NCI-H1092 treated with DMSO at 0.1 percent for 48 hours (cell line): ENCODE data around the gene GTF2A1.
"Not testable (repeated sequence)": the region's sequence is repeated elsewhere in the genome, so short reads cannot be mapped to it uniquely, and the experiment has no call there.

ENCODE experiments used
- DNase-seq: peaks from one replicate; lab custom pipeline; 2025; lab: John Stamatoyannopoulos, UW

Gene GTF2A1

GRCh38 chr14:81231540-81231939, 10.8 kb upstream of the GTF2A1 start:
- DNase-seq, result no peak

GRCh38 chr14:81224222-81224621, 3.5 kb upstream of the GTF2A1 start:
- no peak for DNase-seq

- not testable (repeated sequence) for DNase-seq
Measured at GRCh38 chr14:81223788-81224187, 3.0 kb upstream of the GTF2A1 start.

GRCh38 chr14:81222691-81223090, 1.9 kb upstream of the GTF2A1 start:
- no peak for DNase-seq

- no peak for DNase-seq
Measured at GRCh38 chr14:81222126-81222525, 1.4 kb upstream of the GTF2A1 start.

GRCh38 chr14:81221579-81222102, 882 bp upstream of the GTF2A1 start:
- DNase-seq, result no peak

- DNase-seq, result no peak
Measured at GRCh38 chr14:81220580-81220829, 254 bp downstream of the GTF2A1 start.

- DNase-seq, result peak; percentile 75
Measured at GRCh38 chr14:81219759-81220579, 790 bp downstream of the GTF2A1 start.

GRCh38 chr14:81219210-81219758, 1.5 kb downstream of the GTF2A1 start:
- DNase-seq, result peak; percentile 99

- DNase-seq, result peak; percentile 8
Measured at GRCh38 chr14:81211844-81212243, 8.9 kb downstream of the GTF2A1 start.

- no peak for DNase-seq
Measured at GRCh38 chr14:81209167-81209836, 11.5 kb downstream of the GTF2A1 start.

GRCh38 chr14:81208489-81208888, 12.3 kb downstream of the GTF2A1 start:
- no peak for DNase-seq

GRCh38 chr14:81206115-81206514, 14.6 kb downstream of the GTF2A1 start:
- no peak for DNase-seq

GRCh38 chr14:81205639-81206038, 15.1 kb downstream of the GTF2A1 start:
- DNase-seq, result no peak

- DNase-seq, result no peak
Measured at GRCh38 chr14:81200054-81200453, 20.7 kb downstream of the GTF2A1 start.

GRCh38 chr14:81199084-81199483, 21.7 kb downstream of the GTF2A1 start:
- no peak for DNase-seq

GRCh38 chr14:81198651-81199050, 22.1 kb downstream of the GTF2A1 start:
- DNase-seq, result no peak

- DNase-seq, result no peak
Measured at GRCh38 chr14:81193924-81194633, 26.7 kb downstream of the GTF2A1 start.

- no peak for DNase-seq
Measured at GRCh38 chr14:81192594-81192993, 28.2 kb downstream of the GTF2A1 start.

- DNase-seq, result no peak
Measured at GRCh38 chr14:81187832-81188522, 32.8 kb downstream of the GTF2A1 start.

- no peak for DNase-seq
Measured at GRCh38 chr14:81179631-81180030, 41.1 kb downstream of the GTF2A1 start.

GRCh38 chr14:81178063-81178462, 42.7 kb downstream of the GTF2A1 start:
- DNase-seq, result no peak
